NB4 (cell line): ENCODE data around the gene SLC9A8.

Experiments
- DNase-seq: peaks from one replicate; pipeline ENCODE4 v3.0.0; 2010; ENCODE audit warnings: low read depth
- H3K4me3 ChIP-seq: one replicate; pipeline ENCODE4 v1.5.1; 2011; ENCODE audit warnings: mild to moderate bottlenecking, low read depth, low read length, moderate library complexity
- CTCF ChIP-seq: IDR thresholded peaks from one replicate; pipeline ENCODE4 v1.5.1; 2012; ENCODE audit warnings: low read depth, low read length
- MAX ChIP-seq: IDR thresholded peaks from 2 replicates; pipeline ENCODE4 v1.6.1; 2011; ENCODE audit warnings: low read depth, low read length
- MYC ChIP-seq: IDR thresholded peaks from 2 replicates; pipeline ENCODE4 v1.6.1; 2011; ENCODE audit warnings: low read depth, low read length
- POLR2A ChIP-seq: IDR thresholded peaks from 2 replicates; pipeline ENCODE4 v1.6.1; 2011; ENCODE audit warnings: mild to moderate bottlenecking; ENCODE audit not compliant: insufficient read length; ENCODE audit errors: extremely low read depth

The SLC9A8 gene

GRCh38 chr20:49905415-49906091, 92.9 kb downstream of the SLC9A8 start:
- H3K4me3 ChIP-seq: no peak overlapping the region
- TF ChIP-seq MAX (no peak), CTCF (no peak), MYC (no peak), POLR2A (no peak)
- no peak for DNase-seq

GRCh38 chr20:49906101-49906604, 93.5 kb downstream of the SLC9A8 start:
- peak; percentile 97 for DNase-seq
- no peak overlapping the region for H3K4me3 ChIP-seq
- TF ChIP-seq CTCF: peak; percentile 32
- no peak for TF ChIP-seq POLR2A
- 0 out of 2 replicates have a peak, but pooled peaks have one; percentile 25 for TF ChIP-seq MYC
- peak; percentile 54; the same call in 1 of the 2 replicates for TF ChIP-seq MAX

GRCh38 chr20:49906615-49907154, 94.1 kb downstream of the SLC9A8 start:
- H3K4me3 ChIP-seq: no peak overlapping the region
- DNase-seq: no peak
- no peak for TF ChIP-seq MAX
- no peak for TF ChIP-seq MYC
- no peak for TF ChIP-seq POLR2A

- DNase-seq: no peak
- H3K4me3 ChIP-seq: no peak overlapping the region
- TF ChIP-seq POLR2A: no peak
- no peak for TF ChIP-seq CTCF
- no peak for TF ChIP-seq MAX
- no peak for TF ChIP-seq MYC
Measured at GRCh38 chr20:49907405-49908257, 95.0 kb downstream of the SLC9A8 start.

- no peak for DNase-seq
- TF ChIP-seq MAX: no peak
- TF ChIP-seq CTCF: no peak
- no peak for TF ChIP-seq POLR2A
- no peak for TF ChIP-seq MYC
Measured at GRCh38 chr20:49908258-49908565, 95.6 kb downstream of the SLC9A8 start.

More at GRCh38 chr20:49908258-49908565, 95.6 kb downstream of the SLC9A8 start:
- no peak overlapping the region for H3K4me3 ChIP-seq
